ENCODE measurements around the gene SEMA3F. TPM values are rescaled to one million over a fixed set of nuclear protein-coding genes. Genes with fewer than 3 reads are reported as not detected.
A peak's percentile ranks its signal among the peaks of the same experiment; 100 is the strongest.

The SEMA3F gene
- total RNA-seq, 2 experiments from 2014 or later, result not detected

- Mint-ChIP-seq H3K9me3 (no peaks in the 10 kb centered on the region), H3K4me3 (no peak overlapping the region), H3K36me3 (ENCODE audit: low read depth) (peaks cover 9% of the 10 kb centered on the region), H3K27ac (no peak overlapping the region), H3K4me1 (no peaks in the 10 kb centered on the region), H3K27me3 (no peaks in the 10 kb centered on the region)
- POLR2A ChIA-PET, result no interaction called here
- DNase-seq, result peak; percentile 5
- CTCF ChIA-PET, result interaction anchor here (0.6 to 1.3 kb wide), 2 partner anchors 40 to 176 kb away, joined by 3 read pairs; no protein-coding TSS in a partner anchor
These were observed 30.9 kb upstream of the SEMA3F start for GRCh38 chr3:50124052-50124799.

- H3K4me3 Mint-ChIP-seq, result no peak overlapping the region
- CTCF ChIA-PET, result no interaction called here
- no peaks in the 10 kb centered on the region for H3K9me3 Mint-ChIP-seq
- H3K27ac Mint-ChIP-seq, result no peak overlapping the region
- H3K27me3 Mint-ChIP-seq, result no peaks in the 10 kb centered on the region
- peaks cover 7% of the 10 kb centered on the region for H3K36me3 Mint-ChIP-seq (ENCODE audit: low read depth)
- H3K4me1 Mint-ChIP-seq, result no peaks in the 10 kb centered on the region
- DNase-seq, result no peak
- POLR2A ChIA-PET, result no interaction called here
These were observed 30.3 kb upstream of the SEMA3F start for GRCh38 chr3:50124800-50125178.

- CTCF ChIA-PET, result interaction anchor here (0.6 to 1.3 kb wide), 4 partner anchors 10 to 205 kb away, joined by 3 to 4 read pairs (median 3); no protein-coding TSS in a partner anchor
- POLR2A ChIA-PET, result interaction anchor here (0.7 kb wide), 1 partner anchor 13 kb away, joined by 3 read pairs; no protein-coding TSS in a partner anchor
- Mint-ChIP-seq H3K4me1 (no peaks in the 10 kb centered on the region), H3K27me3 (no peaks in the 10 kb centered on the region), H3K36me3 (ENCODE audit: low read depth) (no peaks in the 10 kb centered on the region), H3K4me3 (no peak overlapping the region), H3K27ac (no peak overlapping the region), H3K9me3 (no peaks in the 10 kb centered on the region)
- DNase-seq, result no peak
These were observed 29.4 kb upstream of the SEMA3F start for GRCh38 chr3:50125541-50126286.

- Mint-ChIP-seq H3K36me3 (ENCODE audit: low read depth) (no peaks in the 10 kb centered on the region), H3K4me1 (no peaks in the 10 kb centered on the region), H3K4me3 (no peak overlapping the region), H3K9me3 (no peaks in the 10 kb centered on the region), H3K27me3 (no peaks in the 10 kb centered on the region), H3K27ac (no peak overlapping the region)
- ChIA-PET POLR2A (no interaction called here), CTCF (interaction anchor here (0.5 to 1.3 kb wide), 6 partner anchors 9 to 518 kb away, joined by 3 to 4 read pairs (median 3); no protein-coding TSS in a partner anchor)
- DNase-seq, result no peak
These were observed 28.6 kb upstream of the SEMA3F start for GRCh38 chr3:50126287-50127211.

GRCh38 chr3:50127251-50127691 lies 27.9 kb upstream of the SEMA3F start:
- Mint-ChIP-seq H3K4me3 (no peak overlapping the region), H3K36me3 (ENCODE audit: low read depth) (no peaks in the 10 kb centered on the region)

GRCh38 chr3:50128001-50128400 lies 27.1 kb upstream of the SEMA3F start:
- no peaks in the 10 kb centered on the region for H3K9me3 Mint-ChIP-seq
- no peaks in the 10 kb centered on the region for H3K36me3 Mint-ChIP-seq (ENCODE audit: low read depth)
- no peak for DNase-seq
- ChIA-PET POLR2A (no interaction called here), CTCF (interaction anchor here (0.7 to 1.1 kb wide), 2 partner anchors 15 to 18 kb away, joined by 3 read pairs; no protein-coding TSS in a partner anchor)
- H3K27me3 Mint-ChIP-seq, result no peaks in the 10 kb centered on the region
- H3K4me3 Mint-ChIP-seq, result no peak overlapping the region
- no peak overlapping the region for H3K27ac Mint-ChIP-seq
- H3K4me1 Mint-ChIP-seq, result no peaks in the 10 kb centered on the region

More at GRCh38 chr3:50127251-50127691, 27.9 kb upstream of the SEMA3F start:
- Mint-ChIP-seq H3K9me3 (no peaks in the 10 kb centered on the region), H3K27ac (no peak overlapping the region), H3K27me3 (no peaks in the 10 kb centered on the region), H3K4me1 (no peaks in the 10 kb centered on the region)
- ChIA-PET POLR2A (no interaction called here), CTCF (interaction anchor here (0.5 to 1.0 kb wide), 3 partner anchors 16 to 518 kb away, joined by 3 read pairs; no protein-coding TSS in a partner anchor)
- no peak for DNase-seq

- H3K27ac Mint-ChIP-seq, result no peak overlapping the region
- H3K36me3 Mint-ChIP-seq (ENCODE audit: low read depth), result no peaks in the 10 kb centered on the region
- POLR2A ChIA-PET, result no interaction called here
- DNase-seq, result no peak
- H3K4me1 Mint-ChIP-seq, result no peaks in the 10 kb centered on the region
- H3K4me3 Mint-ChIP-seq, result no peak overlapping the region
- CTCF ChIA-PET, result interaction anchor here (0.8 kb wide), 1 partner anchor 10 kb away, joined by 3 read pairs; no protein-coding TSS in a partner anchor
- no peaks in the 10 kb centered on the region for H3K9me3 Mint-ChIP-seq
- H3K27me3 Mint-ChIP-seq, result no peaks in the 10 kb centered on the region
These were observed 24.7 kb upstream of the SEMA3F start for GRCh38 chr3:50130436-50130835.

GRCh38 chr3:50132421-50133282 lies 22.5 kb upstream of the SEMA3F start:
- DNase-seq, result no peak
- CTCF ChIA-PET, result no interaction called here
- H3K27ac Mint-ChIP-seq, result no peak overlapping the region
- POLR2A ChIA-PET, result no interaction called here
- no peaks in the 10 kb centered on the region for H3K27me3 Mint-ChIP-seq
- H3K4me1 Mint-ChIP-seq, result no peaks in the 10 kb centered on the region
- H3K4me3 Mint-ChIP-seq, result no peak overlapping the region
- no peaks in the 10 kb centered on the region for H3K36me3 Mint-ChIP-seq (ENCODE audit: low read depth)
- H3K9me3 Mint-ChIP-seq, result no peaks in the 10 kb centered on the region

GRCh38 chr3:50133283-50133615 lies 21.9 kb upstream of the SEMA3F start:
- no peak overlapping the region for H3K4me3 Mint-ChIP-seq
- CTCF ChIA-PET, result no interaction called here

GRCh38 chr3:50134367-50134766 lies 20.8 kb upstream of the SEMA3F start:
- Mint-ChIP-seq H3K27me3 (no peaks in the 10 kb centered on the region), H3K27ac (no peak overlapping the region), H3K4me1 (peaks cover 11% of the 10 kb centered on the region), H3K4me3 (no peak overlapping the region), H3K9me3 (no peaks in the 10 kb centered on the region), H3K36me3 (ENCODE audit: low read depth) (no peaks in the 10 kb centered on the region)
- POLR2A ChIA-PET, result no interaction called here
- CTCF ChIA-PET, result interaction anchor here (0.6 to 0.9 kb wide), 2 partner anchors 12 to 333 kb away, joined by 3 to 5 read pairs; no protein-coding TSS in a partner anchor
- no peak for DNase-seq

More at GRCh38 chr3:50133283-50133615, 21.9 kb upstream of the SEMA3F start:
- no peaks in the 10 kb centered on the region for H3K9me3 Mint-ChIP-seq
- peaks cover 2% of the 10 kb centered on the region for H3K4me1 Mint-ChIP-seq
- DNase-seq, result no peak
- no peak overlapping the region for H3K27ac Mint-ChIP-seq
- no peaks in the 10 kb centered on the region for H3K36me3 Mint-ChIP-seq (ENCODE audit: low read depth)
- POLR2A ChIA-PET, result no interaction called here
- no peaks in the 10 kb centered on the region for H3K27me3 Mint-ChIP-seq

- Mint-ChIP-seq H3K27ac (no peak overlapping the region), H3K27me3 (no peaks in the 10 kb centered on the region), H3K9me3 (no peaks in the 10 kb centered on the region), H3K36me3 (ENCODE audit: low read depth) (no peaks in the 10 kb centered on the region), H3K4me3 (no peak overlapping the region), H3K4me1 (peaks cover 11% of the 10 kb centered on the region)
- no peak for DNase-seq
- CTCF ChIA-PET, result interaction anchor here (1.2 to 1.5 kb wide), 2 partner anchors 10 to 13 kb away, joined by 4 read pairs; no protein-coding TSS in a partner anchor
- POLR2A ChIA-PET, result no interaction called here
These were observed 19.2 kb upstream of the SEMA3F start for GRCh38 chr3:50135964-50136363.
